T47D (cell line): ENCODE data around the gene TOP3B.

Source experiments
- DNase-seq, 2 experiments: peaks; one replicate each; pipeline versions ENCODE4 v3.0.0 to v3.0.0-alpha.2; 2011 to 2012; ENCODE audit warnings: low read depth in 1 of 2, low spot score in 1 of 2
- JUND ChIP-seq: IDR thresholded peaks from 2 replicates; pipeline ENCODE4 v1.6.1; 2012; ENCODE audit warnings: low read depth
- in situ Hi-C: cut with HindIII; loops from 2 replicates; pipeline ENCODE4 v1.10.0; 2016; ENCODE audit warnings: low sequenced_read_pairs, low pct_unique_long_range_greater_than_20kb

Gene TOP3B

DNA sequence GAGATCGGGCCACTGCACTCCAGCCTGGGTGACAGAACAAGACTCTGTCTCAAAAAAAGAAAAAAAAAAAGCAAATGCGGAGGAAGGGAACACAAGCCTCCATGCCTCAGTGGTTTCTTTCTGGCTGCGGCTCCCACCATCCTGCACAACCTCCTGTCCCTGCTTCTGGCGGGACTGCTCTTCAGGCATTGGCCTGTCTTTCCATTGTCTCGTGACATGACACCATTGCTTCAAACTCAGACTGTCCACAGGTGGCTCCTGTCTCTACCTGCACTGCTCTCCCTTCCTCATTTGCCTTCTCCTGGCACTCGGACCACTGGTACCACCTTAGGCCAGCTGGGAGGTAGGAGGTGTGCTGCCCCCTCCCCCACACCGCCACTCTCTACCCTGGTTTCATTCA, 19.3 kb downstream of the TOP3B start:
- no peak for TF ChIP-seq JUND
- no peak for DNase-seq
- in situ Hi-C loops, result no loop called here

DNA sequence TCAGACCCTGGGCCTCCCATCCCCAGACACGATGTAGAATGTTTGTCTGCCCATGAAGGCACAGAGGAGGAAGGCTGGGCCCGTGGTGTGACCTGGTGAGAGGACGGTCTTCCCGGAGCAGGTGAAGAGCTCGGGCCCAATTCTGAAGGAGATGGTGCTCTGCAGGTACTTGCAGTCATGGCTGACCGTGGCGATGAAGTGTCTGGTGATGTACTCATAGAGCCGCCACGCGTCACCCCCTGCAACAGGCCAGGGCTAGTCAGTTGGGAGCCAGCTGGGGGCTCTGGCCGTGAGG, 20.0 kb downstream of the TOP3B start:
- in situ Hi-C loops, result no loop called here
- no peak for DNase-seq
- TF ChIP-seq JUND, result no peak

DNA sequence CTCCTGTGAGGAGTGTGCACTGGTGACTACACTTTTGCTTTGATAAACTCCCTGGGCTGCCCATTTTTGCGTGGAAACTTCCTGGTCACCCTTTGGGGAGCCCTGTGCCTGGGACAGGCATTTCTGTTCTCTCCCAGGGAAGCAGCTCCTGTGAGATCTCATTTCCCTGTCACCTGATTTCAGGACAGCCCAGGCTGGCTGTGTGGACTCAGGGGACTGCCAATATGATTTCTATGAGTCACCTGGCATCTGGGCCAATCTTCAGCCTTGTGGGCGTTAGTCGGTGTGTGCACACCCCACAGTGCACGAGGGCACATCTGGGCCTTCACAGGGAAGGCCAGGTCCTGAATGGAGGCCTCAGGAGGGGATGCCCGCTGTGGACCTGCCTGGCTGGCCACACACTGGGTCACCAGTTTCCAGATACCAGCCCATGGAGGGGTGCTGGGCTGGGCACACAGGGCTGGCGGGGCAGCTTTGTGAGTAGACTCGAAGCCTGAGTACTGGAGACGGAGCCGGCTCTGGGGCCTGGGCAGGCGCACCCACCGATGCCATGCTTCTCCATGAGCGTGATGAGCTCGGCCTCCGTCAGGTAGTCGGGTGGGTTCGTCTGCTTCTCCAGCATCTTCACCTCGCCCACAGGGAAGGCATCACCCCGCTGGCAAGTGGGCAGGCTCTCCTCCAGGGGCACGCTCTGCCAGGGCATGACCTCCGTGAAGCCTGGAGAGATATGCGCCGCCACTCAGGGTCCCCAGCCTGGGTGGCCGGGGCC, 20.5 kb downstream of the TOP3B start:
- peak in 1 of 2 experiments; percentile 24 for DNase-seq
- in situ Hi-C loops, result no loop called here
- no peak for TF ChIP-seq JUND

DNA sequence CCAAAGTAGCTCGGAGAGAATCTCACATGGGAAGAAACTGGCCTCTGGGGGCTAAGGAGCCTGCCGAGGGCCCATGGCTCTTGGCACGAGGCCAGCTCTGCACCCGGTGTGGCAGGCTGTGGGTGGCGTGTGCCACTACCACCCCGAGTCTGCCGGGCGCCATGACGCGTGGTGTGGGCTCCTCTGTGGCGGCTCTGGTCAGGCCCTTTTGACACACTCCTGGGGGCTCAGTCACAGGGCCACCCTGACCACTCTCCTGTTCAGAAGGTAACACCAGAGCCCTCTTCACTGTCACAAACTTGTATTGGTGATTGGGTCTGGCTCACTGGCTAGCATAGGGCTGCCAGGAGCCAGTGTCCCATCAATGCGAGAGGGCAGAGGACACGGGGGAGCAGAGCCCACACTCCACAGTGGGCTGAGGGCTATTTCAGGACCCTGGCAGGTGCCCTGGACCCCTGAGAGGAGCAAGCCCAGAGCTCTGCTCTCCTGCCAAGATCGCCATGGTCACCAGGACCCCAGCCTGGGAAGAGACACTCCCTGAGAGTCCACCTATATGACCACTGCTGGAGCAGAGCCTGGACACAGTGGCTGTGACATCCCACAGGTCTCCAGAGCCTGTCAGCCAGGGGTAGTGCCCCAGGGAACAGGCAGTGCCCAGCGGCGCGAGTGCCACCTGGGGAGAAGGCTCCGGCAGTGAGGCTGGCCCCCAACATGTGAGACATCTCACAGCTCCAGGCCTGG, 21.3 kb downstream of the TOP3B start:
- in situ Hi-C loops, result no loop called here
- TF ChIP-seq JUND, result no peak
- no peak for DNase-seq

DNA sequence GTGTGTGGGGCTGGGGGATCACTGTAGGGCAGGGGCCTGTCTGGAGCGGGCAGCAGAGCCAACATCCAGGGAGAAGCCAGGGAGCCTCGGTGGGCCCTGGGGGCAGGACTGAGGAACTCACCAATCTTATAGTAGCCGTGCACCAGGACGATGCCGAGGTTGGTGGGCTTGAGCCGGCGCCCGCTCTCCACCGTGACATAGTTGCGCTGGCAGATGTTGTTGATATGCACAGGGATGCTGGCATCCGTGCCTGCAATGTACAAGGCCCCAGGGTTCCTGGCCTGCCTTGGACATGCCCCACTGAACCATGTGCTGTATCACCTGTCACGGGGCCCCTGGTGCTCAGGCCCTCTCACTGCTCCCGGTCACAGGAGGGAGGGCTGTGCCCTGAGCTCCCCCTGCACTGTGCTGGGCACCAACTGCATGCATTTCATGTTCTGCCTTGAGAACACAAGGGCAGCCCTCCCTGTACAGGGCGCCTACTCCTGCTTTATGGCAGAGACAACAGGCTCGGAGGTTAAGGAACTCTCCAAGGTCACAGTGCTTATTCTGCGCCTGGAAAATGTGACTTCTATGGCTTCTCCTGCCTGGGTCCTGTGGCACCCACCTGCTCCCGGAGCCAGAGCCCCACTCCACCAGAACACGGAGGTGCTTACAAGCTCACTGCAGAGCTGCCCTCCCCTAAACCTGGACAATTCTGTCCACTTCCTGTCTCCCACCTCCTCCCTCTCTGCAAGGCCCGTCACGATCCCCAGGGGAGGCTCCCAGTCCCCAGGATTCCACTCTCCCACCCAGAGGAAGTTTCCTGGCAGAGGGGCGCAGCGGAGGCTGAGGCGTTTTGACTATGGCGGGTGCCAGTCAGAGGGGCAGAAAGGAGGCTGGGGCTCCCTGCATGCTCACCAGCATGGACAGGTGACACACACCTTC, 22.1 kb downstream of the TOP3B start:
- no peak for TF ChIP-seq JUND
- in situ Hi-C loops, result no loop called here
- no peak for DNase-seq

DNA sequence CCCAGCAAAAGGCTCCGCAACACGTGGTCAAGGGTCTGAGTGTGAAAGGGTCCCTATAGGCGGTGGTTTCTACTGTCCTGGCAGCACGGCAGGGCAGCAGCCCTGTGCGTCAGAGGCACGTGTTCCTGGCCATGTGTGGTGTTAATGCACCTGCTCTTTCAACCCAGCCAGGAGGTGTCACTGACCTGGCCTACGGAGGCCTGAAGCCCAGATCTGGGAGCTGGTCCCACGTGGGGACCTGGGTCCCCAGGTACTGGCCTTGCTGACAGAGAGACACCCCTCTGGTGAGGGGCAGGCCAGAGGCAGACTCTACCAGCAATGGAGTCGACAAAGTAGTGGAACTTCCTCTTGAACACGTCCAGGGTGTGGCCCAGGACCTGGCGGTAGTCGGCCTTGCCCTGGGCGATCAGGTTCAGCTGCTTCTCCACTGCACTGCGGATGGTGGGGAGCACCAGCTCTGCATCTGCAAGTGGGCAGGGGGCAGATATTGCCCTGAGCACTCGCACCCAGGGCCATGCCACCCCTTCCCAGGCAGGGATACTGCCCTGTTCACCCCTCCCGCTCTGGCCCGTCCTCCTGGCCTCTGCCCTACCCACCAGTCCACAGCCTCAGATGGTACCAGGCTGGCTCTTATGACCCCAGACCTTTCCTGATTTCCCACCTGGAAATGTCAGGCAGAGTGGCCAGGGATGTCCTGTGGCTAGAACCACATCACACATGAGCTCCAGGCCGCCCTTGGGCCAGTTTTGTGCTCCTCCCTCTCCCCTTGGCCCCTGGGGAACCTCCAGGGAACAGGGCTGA, 23.1 kb downstream of the TOP3B start:
- no peak for TF ChIP-seq JUND
- DNase-seq, result no peak
- in situ Hi-C loops, result no loop called here

DNA sequence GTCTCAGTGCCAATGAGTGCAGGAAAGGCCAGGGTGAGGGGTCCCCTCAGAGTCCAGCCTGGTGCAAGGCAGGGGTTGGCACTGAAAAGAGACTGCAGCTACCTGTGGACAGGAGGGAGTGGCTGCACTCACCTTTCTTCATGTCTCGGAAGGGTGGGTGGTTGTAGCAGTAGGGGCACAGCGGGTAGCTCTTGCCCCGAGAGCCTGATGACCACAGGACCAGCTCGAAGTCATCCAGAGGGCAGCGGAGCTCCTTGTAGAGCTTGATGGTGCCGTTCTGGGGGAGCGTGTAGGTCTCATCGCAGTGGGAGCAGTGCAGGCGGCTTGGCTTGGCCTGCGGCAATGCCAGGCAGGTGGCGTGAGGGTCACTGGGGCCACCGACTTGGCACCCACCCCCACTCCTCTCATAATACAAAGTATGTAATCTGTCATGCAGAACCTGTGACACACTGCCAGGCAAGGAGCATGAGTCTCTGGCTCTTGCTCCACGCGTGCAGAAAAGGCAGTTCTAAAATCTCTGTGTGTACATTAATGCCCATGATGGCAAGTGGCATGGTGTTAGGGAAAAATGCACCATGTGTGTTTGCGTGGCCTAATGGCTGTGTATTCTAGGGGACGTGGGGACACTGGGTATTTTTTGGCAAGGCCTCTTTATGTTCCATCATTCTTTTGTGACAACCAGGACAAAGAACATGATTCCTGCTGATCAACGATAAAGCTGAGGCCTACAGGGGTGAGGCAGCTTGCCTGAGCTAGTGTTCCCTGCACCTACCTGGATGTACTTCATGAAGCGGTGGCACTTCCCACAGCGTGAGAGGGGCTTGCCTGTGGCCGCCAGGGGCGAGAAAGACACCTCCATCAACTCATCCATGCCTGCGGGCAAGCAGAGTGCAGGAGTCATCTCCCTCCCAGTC, 24.0 kb downstream of the TOP3B start:
- no peak for TF ChIP-seq JUND
- in situ Hi-C loops, result no loop called here
- DNase-seq, result no peak

DNA sequence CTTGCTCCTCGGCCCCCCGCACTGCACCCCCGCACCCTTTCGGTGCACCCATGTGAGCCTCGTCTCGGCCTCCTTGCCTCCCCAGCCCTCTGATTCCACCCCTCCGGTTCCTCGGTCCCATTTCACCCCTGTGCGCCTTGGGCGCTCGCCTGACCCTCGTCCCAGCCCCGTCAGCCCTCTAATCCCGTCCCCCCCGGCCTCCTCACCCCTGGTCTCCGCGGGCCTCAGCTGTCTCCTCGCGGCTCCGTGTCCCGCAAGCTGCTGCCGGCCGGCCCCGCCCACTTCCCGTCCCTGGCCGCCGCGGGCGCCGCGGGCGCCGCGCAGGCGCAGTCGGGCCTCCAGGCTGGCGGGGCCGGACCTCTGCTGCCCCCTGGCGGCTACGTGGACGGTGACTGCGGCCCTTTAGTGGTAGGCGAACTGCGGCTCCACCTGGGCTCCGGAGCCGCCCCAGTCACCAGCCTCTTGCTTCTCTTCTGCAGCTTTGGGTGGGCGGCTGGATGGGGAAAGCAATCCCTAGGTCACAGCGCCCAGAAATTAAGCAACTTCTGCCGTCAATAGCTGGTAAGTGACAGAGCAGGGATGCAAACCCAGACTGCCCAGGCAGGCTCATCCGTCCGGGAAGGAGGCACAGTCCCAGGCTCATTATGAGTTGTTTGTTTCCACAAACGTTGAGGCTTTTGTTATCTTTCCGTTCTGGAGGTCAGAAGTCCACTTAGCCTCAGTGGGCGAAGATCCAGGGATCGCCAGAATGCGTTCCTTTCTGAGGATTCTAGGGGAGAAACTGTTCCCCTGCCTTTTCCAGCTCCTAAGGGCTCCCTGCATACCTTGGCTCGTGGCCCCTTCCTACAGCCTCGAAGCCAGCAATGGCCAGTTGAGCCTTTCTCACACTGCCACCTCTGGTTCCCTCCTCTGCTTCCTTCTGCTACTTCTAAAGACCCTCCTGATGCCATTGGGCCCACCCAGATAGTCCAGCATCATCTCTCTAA, 29.7 kb downstream of the TOP3B start, which contains the start of gene PPM1F:
Gene PPM1F, minus strand, starts transcription at position 263 of the 986 bp plus-strand sequence. CDS start 6,800 bp downstream, outside the sequence.
- no peak for TF ChIP-seq JUND
- peak; percentile 64 to 75 for DNase-seq
- in situ Hi-C loops, result no loop called here

DNA sequence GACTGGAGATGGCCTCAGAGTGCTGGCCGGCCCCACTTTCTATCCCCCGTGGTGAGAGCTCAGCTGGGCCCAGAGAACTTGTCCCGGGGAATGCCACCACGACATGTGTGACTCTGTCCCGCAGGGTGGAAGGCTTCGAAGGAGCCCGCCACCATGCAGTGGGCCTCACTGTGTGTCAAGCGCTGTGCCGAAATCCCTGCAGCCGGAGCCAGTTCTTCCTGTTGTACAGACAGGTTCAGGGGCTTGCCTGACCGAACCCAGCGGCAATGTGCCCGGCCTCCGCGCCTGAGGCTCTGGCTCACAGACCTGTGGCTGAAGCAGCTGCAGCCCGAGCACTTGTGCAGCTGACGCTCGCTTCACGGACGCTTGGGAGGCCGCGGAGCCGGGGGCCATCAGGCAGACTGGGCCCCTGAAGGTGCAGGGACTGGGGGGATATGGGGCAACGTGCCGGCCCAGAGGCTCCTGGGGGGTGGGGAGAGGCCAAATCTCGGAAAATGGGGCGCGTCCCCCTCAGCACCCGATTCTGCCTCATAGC, 30.6 kb downstream of the TOP3B start:
- TF ChIP-seq JUND, result no peak
- DNase-seq, result peak; percentile 23 to 70

DNA sequence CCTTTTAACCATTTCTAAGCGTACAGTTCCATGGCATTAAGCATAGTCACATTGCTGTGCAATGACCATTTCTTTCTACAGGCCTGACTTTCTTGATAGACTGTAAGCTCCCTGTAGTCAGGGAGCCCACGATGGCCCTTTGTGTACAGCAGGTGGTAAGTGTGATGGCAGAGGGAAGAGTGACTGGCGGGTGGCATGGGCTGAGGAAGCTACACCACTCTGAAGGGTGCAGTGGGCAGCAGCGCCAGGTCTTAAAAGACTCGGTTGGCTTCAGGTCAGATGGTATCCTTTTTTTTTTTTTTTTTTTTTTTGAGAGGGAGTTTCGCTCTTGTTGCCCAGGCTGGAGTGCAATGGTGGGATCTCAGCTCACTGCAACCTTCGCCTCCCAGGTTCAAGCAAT, 31.5 kb downstream of the TOP3B start:
- TF ChIP-seq JUND, result no peak
- in situ Hi-C loops, result no loop called here
- DNase-seq, result no peak

More for the DNA sequence above, 30.6 kb downstream of the TOP3B start:
- in situ Hi-C loops, result no loop called here
